Hematopoietic multipotent progenitor cell treated with erythropoietin and hydrocortisone succinate and interleukin-3 and kit ligand, for 4 days (in vitro differentiated cells): ENCODE measurements around the gene BPHL.
A peak's percentile ranks its signal among the peaks of the same experiment; 100 is the strongest.
"Not testable (repeated sequence)": the region's sequence is repeated elsewhere in the genome, so short reads cannot be mapped to it uniquely, and the experiment has no call there.

Source experiments
- DNase-seq: peaks from one replicate; pipeline ENCODE4 v3.0.0-alpha.2; 2015

The BPHL gene

GRCh38 chr6:3118353-3119039 lies at the start of gene BPHL:
TSS of gene BPHL (plus strand) at chr6:3118711. CDS start at chr6:3118741, 30 bp downstream.
- peak; percentile 97 for DNase-seq

- DNase-seq: no peak
These were observed 46.9 kb upstream of the BPHL start for GRCh38 chr6:3071568-3071967.

GRCh38 chr6:3072798-3073197 lies 45.7 kb upstream of the BPHL start:
- DNase-seq: no peak

- DNase-seq: no peak
These were observed 45.1 kb upstream of the BPHL start for GRCh38 chr6:3073382-3073781.

- no peak for DNase-seq
These were observed 42.8 kb upstream of the BPHL start for GRCh38 chr6:3075772-3076113.

GRCh38 chr6:3076320-3076719 lies 42.2 kb upstream of the BPHL start:
- no peak for DNase-seq

GRCh38 chr6:3077430-3077829 lies 41.1 kb upstream of the BPHL start:
- no peak for DNase-seq

GRCh38 chr6:3078952-3079351 lies 39.6 kb upstream of the BPHL start:
- DNase-seq: not testable (repeated sequence)

GRCh38 chr6:3079682-3080081 lies 38.8 kb upstream of the BPHL start:
- no peak for DNase-seq

- no peak for DNase-seq
These were observed 36.6 kb upstream of the BPHL start for GRCh38 chr6:3081960-3082359.

- DNase-seq: no peak
These were observed 33.4 kb upstream of the BPHL start for GRCh38 chr6:3085074-3085473.

- DNase-seq: no peak
These were observed 32.1 kb upstream of the BPHL start for GRCh38 chr6:3086282-3086946.

- DNase-seq: no peak
These were observed 30.1 kb upstream of the BPHL start for GRCh38 chr6:3088446-3088845.

- DNase-seq: no peak
These were observed 29.5 kb upstream of the BPHL start for GRCh38 chr6:3088968-3089367.

- DNase-seq: peak; percentile 18
These were observed 28.5 kb upstream of the BPHL start for GRCh38 chr6:3090013-3090412.

GRCh38 chr6:3094815-3095214 lies 23.7 kb upstream of the BPHL start:
- no peak for DNase-seq

GRCh38 chr6:3102875-3103274 lies 15.6 kb upstream of the BPHL start:
- DNase-seq: no peak

- no peak for DNase-seq
These were observed 9.6 kb upstream of the BPHL start for GRCh38 chr6:3108746-3109414.

- no peak for DNase-seq
These were observed 8.8 kb upstream of the BPHL start for GRCh38 chr6:3109761-3110160.

- DNase-seq: no peak
These were observed 4.1 kb upstream of the BPHL start for GRCh38 chr6:3114377-3114776.

GRCh38 chr6:3117912-3118352 lies 579 bp upstream of the BPHL start:
- no peak for DNase-seq

GRCh38 chr6:3119040-3119723 lies 671 bp downstream of the BPHL start:
- DNase-seq: peak; percentile 41

GRCh38 chr6:3120765-3121089 lies 2.2 kb downstream of the BPHL start:
- no peak for DNase-seq

GRCh38 chr6:3122823-3123182 lies 4.3 kb downstream of the BPHL start:
- DNase-seq: no peak
